ENCODE measurements around the gene ILKAP. TPM values are rescaled to one million over a fixed set of nuclear protein-coding genes. Genes with fewer than 3 reads are reported as not detected.

The ILKAP gene
- 10 to 100 TPM; 27.8 to 50.3 TPM for total RNA-seq

GRCh38 chr2:238203094-238203972, at the start of gene ILKAP:
Gene ILKAP (minus strand): TSS chr2:238203695. CDS start chr2:238203553, 142 bp downstream.
- H3K9ac ChIP-seq (ENCODE audit: low read depth in 2 of 2, low read length in 2 of 2), result peak within 1 kb of the TSS; percentile 78 to 99
- H3K4me3 ChIP-seq, result peak within 1 kb of the TSS; percentile 65
- peaks cover 9% of the 10 kb centered on the region for H3K4me1 ChIP-seq
- peak; percentile 89 for DNase-seq
- no peaks in the 10 kb centered on the region for H3K9me3 ChIP-seq
- no peak for TF ChIP-seq CTCF (IDR thresholded peaks at IDR 0.05)
- H3K27ac ChIP-seq, result peak within 1 kb of the TSS; percentile 80
- no peaks in the 10 kb centered on the region for H3K36me3 ChIP-seq
- intact Hi-C loops (cut with DNase I), result no loop called here
- H3K27me3 ChIP-seq, result no peaks in the 10 kb centered on the region

GRCh38 chr2:238252766-238253630, 49.5 kb upstream of the ILKAP start:
- Histone ChIP-seq H3K36me3 (no peaks in the 10 kb centered on the region), H3K9me3 (no peaks in the 10 kb centered on the region), H3K4me3 (no peak overlapping the region), H3K4me1 (no peaks in the 10 kb centered on the region), H3K27ac (no peak overlapping the region), H3K9ac (ENCODE audit: low read depth in 2 of 2, low read length in 2 of 2) (no peak overlapping the region), H3K27me3 (no peaks in the 10 kb centered on the region)
- no peak for DNase-seq
- TF ChIP-seq CTCF (IDR thresholded peaks at IDR 0.05), result no peak
- intact Hi-C loops (cut with DNase I), result no loop called here

- intact Hi-C loops (cut with DNase I), result no loop called here
- Histone ChIP-seq H3K4me3 (no peak overlapping the region), H3K9me3 (no peaks in the 10 kb centered on the region), H3K4me1 (no peaks in the 10 kb centered on the region), H3K27ac (no peak overlapping the region), H3K36me3 (no peaks in the 10 kb centered on the region), H3K9ac (ENCODE audit: low read depth in 2 of 2, low read length in 2 of 2) (no peak overlapping the region), H3K27me3 (no peaks in the 10 kb centered on the region)
- DNase-seq, result no peak
- TF ChIP-seq CTCF (IDR thresholded peaks at IDR 0.05), result no peak
These were observed 48.5 kb upstream of the ILKAP start for GRCh38 chr2:238251986-238252385.

- intact Hi-C loops (cut with DNase I), result no loop called here
- Histone ChIP-seq H3K9me3 (no peaks in the 10 kb centered on the region), H3K4me1 (no peaks in the 10 kb centered on the region), H3K9ac (ENCODE audit: low read depth in 2 of 2, low read length in 2 of 2) (no peak overlapping the region), H3K27ac (no peak overlapping the region), H3K36me3 (no peaks in the 10 kb centered on the region), H3K4me3 (no peak overlapping the region), H3K27me3 (no peaks in the 10 kb centered on the region)
- no peak for DNase-seq
- no peak for TF ChIP-seq CTCF (IDR thresholded peaks at IDR 0.05)
These were observed 47.8 kb upstream of the ILKAP start for GRCh38 chr2:238251331-238251730.

- Histone ChIP-seq H3K36me3 (no peaks in the 10 kb centered on the region), H3K27me3 (no peaks in the 10 kb centered on the region), H3K4me3 (no peak overlapping the region), H3K4me1 (no peaks in the 10 kb centered on the region), H3K9ac (ENCODE audit: low read depth in 2 of 2, low read length in 2 of 2) (no peak overlapping the region), H3K27ac (no peak overlapping the region), H3K9me3 (no peaks in the 10 kb centered on the region)
- no peak for TF ChIP-seq CTCF (IDR thresholded peaks at IDR 0.05)
- DNase-seq, result no peak
- intact Hi-C loops (cut with DNase I), result no loop called here
These were observed 47.4 kb upstream of the ILKAP start for GRCh38 chr2:238250896-238251295.

Data from colonic mucosa (tissue), 4 donors.